ENCODE results near the gene PPIA.
"Not testable (repeated sequence)": the region's sequence is repeated elsewhere in the genome, so short reads cannot be mapped to it uniquely, and the experiment has no call there.

The PPIA gene

DNA sequence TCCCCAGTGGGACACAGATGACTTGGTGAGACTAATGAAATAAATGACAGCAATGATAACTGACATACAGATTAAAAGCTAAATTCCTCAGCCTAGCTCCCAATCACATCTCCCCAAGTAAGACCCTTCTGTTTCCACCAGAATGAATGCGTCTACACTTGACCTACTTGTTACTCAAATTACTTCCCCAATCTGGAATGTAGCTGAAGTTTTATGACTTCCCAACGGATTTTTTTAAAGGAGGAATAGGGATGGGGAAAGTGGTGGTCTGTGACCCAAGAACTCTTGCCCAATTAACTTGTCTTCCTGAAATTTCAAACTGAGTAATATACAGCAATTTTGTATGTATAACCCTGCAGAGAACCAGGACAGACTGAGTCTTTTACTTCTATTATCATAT, 42.3 kb downstream of the PPIA start:
- H3K9ac ChIP-seq (ENCODE audit: low read length) = no peak overlapping the region
- no peaks in the 10 kb centered on the region for H4K20me1 ChIP-seq (ENCODE audit: insufficient read depth, low read length)
- H2AFZ ChIP-seq (ENCODE audit: low read length) = no peak overlapping the region
- no peaks in the 10 kb centered on the region for H3F3A ChIP-seq (ENCODE audit: insufficient read depth, low read length)
- peaks cover 84% of the 10 kb centered on the region for H3K36me3 ChIP-seq (ENCODE audit: insufficient read depth, low read length)
- H3K4me3 ChIP-seq (ENCODE audit: low read depth, low read length, poor library complexity, severe bottlenecking) = no peak overlapping the region
- H3K4me1 ChIP-seq (ENCODE audit: insufficient read depth, low read length, severe bottlenecking) = no peaks in the 10 kb centered on the region
- no peaks in the 10 kb centered on the region for H3K9me3 ChIP-seq (ENCODE audit: low read length)
- H3K79me2 ChIP-seq (ENCODE audit: insufficient read depth, low read length) = peaks cover 52% of the 10 kb centered on the region
- H3K4me2 ChIP-seq (ENCODE audit: low read length) = no peak overlapping the region
- H3K27ac ChIP-seq (ENCODE audit: low read depth, low read length, poor library complexity, severe bottlenecking) = no peak overlapping the region
- no peaks in the 10 kb centered on the region for H3K9me2 ChIP-seq (ENCODE audit: low read depth, low read length)
- TF ChIP-seq EZH2 (IDR thresholded peaks at IDR 0.05; ENCODE audit: borderline replicate concordance, low read length) = no peak
- TF ChIP-seq, protein P1, sequence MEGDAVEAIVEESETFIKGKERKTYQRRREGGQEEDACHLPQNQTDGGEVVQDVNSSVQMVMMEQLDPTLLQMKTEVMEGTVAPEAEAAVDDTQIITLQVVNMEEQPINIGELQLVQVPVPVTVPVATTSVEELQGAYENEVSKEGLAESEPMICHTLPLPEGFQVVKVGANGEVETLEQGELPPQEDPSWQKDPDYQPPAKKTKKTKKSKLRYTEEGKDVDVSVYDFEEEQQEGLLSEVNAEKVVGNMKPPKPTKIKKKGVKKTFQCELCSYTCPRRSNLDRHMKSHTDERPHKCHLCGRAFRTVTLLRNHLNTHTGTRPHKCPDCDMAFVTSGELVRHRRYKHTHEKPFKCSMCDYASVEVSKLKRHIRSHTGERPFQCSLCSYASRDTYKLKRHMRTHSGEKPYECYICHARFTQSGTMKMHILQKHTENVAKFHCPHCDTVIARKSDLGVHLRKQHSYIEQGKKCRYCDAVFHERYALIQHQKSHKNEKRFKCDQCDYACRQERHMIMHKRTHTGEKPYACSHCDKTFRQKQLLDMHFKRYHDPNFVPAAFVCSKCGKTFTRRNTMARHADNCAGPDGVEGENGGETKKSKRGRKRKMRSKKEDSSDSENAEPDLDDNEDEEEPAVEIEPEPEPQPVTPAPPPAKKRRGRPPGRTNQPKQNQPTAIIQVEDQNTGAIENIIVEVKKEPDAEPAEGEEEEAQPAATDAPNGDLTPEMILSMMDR (IDR thresholded peaks at IDR 0.05; ENCODE audit: low read length) = no peak
- no peaks in the 10 kb centered on the region for H3K27me3 ChIP-seq (ENCODE audit: insufficient read depth, low read length)

DNA sequence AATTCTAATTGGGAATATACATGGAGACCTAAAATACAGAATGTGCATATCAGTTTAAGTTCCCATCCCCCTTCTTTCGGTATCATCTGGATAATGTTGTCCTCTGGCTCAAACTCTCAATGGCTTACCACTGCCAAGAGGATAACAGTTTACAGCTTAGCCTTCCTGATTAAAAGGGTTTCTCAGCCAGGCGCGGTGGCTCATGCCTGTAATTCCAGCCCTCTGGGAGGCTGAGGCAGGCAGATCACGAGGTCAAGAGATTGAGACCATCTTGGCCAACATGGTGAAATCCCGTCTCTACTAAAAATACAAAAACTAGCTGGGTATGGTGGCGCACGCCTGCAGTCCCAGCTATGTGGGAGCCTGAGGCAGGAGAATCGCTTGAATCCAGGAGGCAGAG, 46.2 kb downstream of the PPIA start:
- not testable (repeated sequence) for H3K27ac ChIP-seq (ENCODE audit: low read depth, low read length, poor library complexity, severe bottlenecking); H2AFZ ChIP-seq (ENCODE audit: low read length); H3K9me3 ChIP-seq (ENCODE audit: low read length); H3K4me3 ChIP-seq (ENCODE audit: low read depth, low read length, poor library complexity, severe bottlenecking); H3K9me2 ChIP-seq (ENCODE audit: low read depth, low read length); H3K4me2 ChIP-seq (ENCODE audit: low read length); H4K20me1 ChIP-seq (ENCODE audit: insufficient read depth, low read length); H3K27me3 ChIP-seq (ENCODE audit: insufficient read depth, low read length); H3K9ac ChIP-seq (ENCODE audit: low read length); H3F3A ChIP-seq (ENCODE audit: insufficient read depth, low read length)
- Histone ChIP-seq H3K4me1 (ENCODE audit: insufficient read depth, low read length, severe bottlenecking) (peaks cover 21% of the 10 kb centered on the region), H3K36me3 (ENCODE audit: insufficient read depth, low read length) (peaks cover 58% of the 10 kb centered on the region), H3K79me2 (ENCODE audit: insufficient read depth, low read length) (peaks cover 80% of the 10 kb centered on the region)

DNA sequence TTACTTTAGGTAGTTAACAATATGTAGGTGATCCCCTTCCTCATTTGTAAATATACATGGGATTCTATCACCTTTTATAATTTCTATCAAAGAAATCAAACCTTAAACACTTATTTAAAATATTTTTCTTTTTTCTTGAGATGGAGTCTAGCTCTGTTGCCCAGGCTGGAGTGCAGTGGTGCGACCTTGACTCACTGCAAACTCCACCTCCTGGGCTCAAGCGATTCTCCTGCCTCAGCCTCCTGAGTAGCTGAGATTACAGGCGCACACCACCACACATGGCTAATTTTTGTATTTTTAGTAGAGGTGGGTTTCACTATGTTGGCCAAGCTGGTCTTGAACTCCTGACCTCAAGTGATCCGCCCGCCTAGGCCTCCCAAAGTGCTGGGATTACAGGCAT, 47.0 kb downstream of the PPIA start:
- H3K27me3 ChIP-seq (ENCODE audit: insufficient read depth, low read length); H4K20me1 ChIP-seq (ENCODE audit: insufficient read depth, low read length); H3F3A ChIP-seq (ENCODE audit: insufficient read depth, low read length); H2AFZ ChIP-seq (ENCODE audit: low read length); H3K9ac ChIP-seq (ENCODE audit: low read length); H3K27ac ChIP-seq (ENCODE audit: low read depth, low read length, poor library complexity, severe bottlenecking); H3K9me3 ChIP-seq (ENCODE audit: low read length); H3K9me2 ChIP-seq (ENCODE audit: low read depth, low read length); H3K4me2 ChIP-seq (ENCODE audit: low read length); H3K4me3 ChIP-seq (ENCODE audit: low read depth, low read length, poor library complexity, severe bottlenecking): not testable (repeated sequence)
- H3K36me3 ChIP-seq (ENCODE audit: insufficient read depth, low read length) = peaks cover 53% of the 10 kb centered on the region
- peaks cover 21% of the 10 kb centered on the region for H3K4me1 ChIP-seq (ENCODE audit: insufficient read depth, low read length, severe bottlenecking)
- peaks cover 76% of the 10 kb centered on the region for H3K79me2 ChIP-seq (ENCODE audit: insufficient read depth, low read length)

DNA sequence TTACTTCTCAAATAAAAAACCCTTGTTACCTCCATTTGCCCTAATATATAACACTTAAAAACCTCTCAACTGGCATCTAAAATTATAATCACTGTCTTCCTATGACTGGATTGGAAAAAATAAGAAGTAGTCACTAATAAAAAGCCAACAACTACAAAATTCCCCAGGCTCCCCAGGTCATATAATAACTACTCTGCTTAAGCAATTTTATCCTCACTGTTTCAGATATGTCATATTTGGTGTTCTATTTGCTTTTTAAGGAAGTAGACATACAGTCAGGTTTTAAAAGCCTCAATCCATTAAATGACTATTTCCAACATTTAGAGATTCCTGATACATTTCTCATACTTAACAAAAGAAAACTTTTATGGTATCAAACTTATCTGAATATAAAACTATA, 49.0 kb downstream of the PPIA start:
- peak overlapping the region; percentile 84 for H3K4me3 ChIP-seq (ENCODE audit: low read depth, low read length, poor library complexity, severe bottlenecking)
- H3K9me3 ChIP-seq (ENCODE audit: low read length) = no peaks in the 10 kb centered on the region
- H3K9ac ChIP-seq (ENCODE audit: low read length) = peak overlapping the region; percentile 86; the same call in 1 of the 2 replicates
- peaks cover 68% of the 10 kb centered on the region for H3K79me2 ChIP-seq (ENCODE audit: insufficient read depth, low read length)
- H4K20me1 ChIP-seq (ENCODE audit: insufficient read depth, low read length) = no peaks in the 10 kb centered on the region
- no peaks in the 10 kb centered on the region for H3K27me3 ChIP-seq (ENCODE audit: insufficient read depth, low read length)
- no peaks in the 10 kb centered on the region for H3F3A ChIP-seq (ENCODE audit: insufficient read depth, low read length)
- no peak for TF ChIP-seq EZH2 (IDR thresholded peaks at IDR 0.05; ENCODE audit: borderline replicate concordance, low read length)
- TF ChIP-seq, protein P1 (IDR thresholded peaks at IDR 0.05; ENCODE audit: low read length) = no peak
- no peak overlapping the region for H3K27ac ChIP-seq (ENCODE audit: low read depth, low read length, poor library complexity, severe bottlenecking)
- peaks cover 40% of the 10 kb centered on the region for H3K36me3 ChIP-seq (ENCODE audit: insufficient read depth, low read length)
- peaks cover 39% of the 10 kb centered on the region for H3K4me1 ChIP-seq (ENCODE audit: insufficient read depth, low read length, severe bottlenecking)
- peak overlapping the region; percentile 92 for H3K4me2 ChIP-seq (ENCODE audit: low read length)
- H2AFZ ChIP-seq (ENCODE audit: low read length) = no peak overlapping the region
- H3K9me2 ChIP-seq (ENCODE audit: low read depth, low read length) = no peaks in the 10 kb centered on the region

DNA sequence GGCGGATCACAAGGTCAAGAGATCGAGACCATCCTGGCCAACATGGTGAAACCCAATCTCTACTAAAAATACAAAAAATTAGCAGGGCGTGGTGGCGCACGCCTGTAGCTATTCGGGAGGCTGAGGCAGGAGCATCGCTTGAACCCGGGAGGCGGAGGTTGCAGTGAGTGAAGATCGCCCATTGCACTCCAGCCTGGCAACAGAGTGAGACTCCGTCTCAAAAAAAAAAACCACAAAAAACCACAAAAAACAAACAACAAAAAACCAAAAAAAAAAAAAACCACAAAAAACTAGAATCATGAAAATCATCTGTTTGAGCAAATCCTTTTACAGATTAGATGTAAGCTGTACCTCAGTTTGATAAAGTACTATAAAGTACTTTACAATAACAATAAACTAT, 49.9 kb downstream of the PPIA start:
- H3K27ac ChIP-seq (ENCODE audit: low read depth, low read length, poor library complexity, severe bottlenecking) = peak overlapping the region; percentile 93

More for the DNA sequence above, 49.9 kb downstream of the PPIA start:
- Histone ChIP-seq H3K79me2 (ENCODE audit: insufficient read depth, low read length) (peaks cover 59% of the 10 kb centered on the region), H3K36me3 (ENCODE audit: insufficient read depth, low read length) (peaks cover 30% of the 10 kb centered on the region), H3K4me2 (ENCODE audit: low read length) (peak overlapping the region; percentile 92), H3K4me3 (ENCODE audit: low read depth, low read length, poor library complexity, severe bottlenecking) (peak overlapping the region; percentile 84), H3K9ac (ENCODE audit: low read length) (peak overlapping the region; percentile 86), H3K4me1 (ENCODE audit: insufficient read depth, low read length, severe bottlenecking) (peaks cover 39% of the 10 kb centered on the region)
- not testable (repeated sequence) for H3K9me2 ChIP-seq (ENCODE audit: low read depth, low read length); H3K27me3 ChIP-seq (ENCODE audit: insufficient read depth, low read length); H3F3A ChIP-seq (ENCODE audit: insufficient read depth, low read length); H3K9me3 ChIP-seq (ENCODE audit: low read length); H2AFZ ChIP-seq (ENCODE audit: low read length); H4K20me1 ChIP-seq (ENCODE audit: insufficient read depth, low read length)

Measured in OCI-LY1 (cell line).